ENCODE results near the gene ACO1.
"Not testable (repeated sequence)": the region's sequence is repeated elsewhere in the genome, so short reads cannot be mapped to it uniquely, and the experiment has no call there.

The ACO1 gene

DNA sequence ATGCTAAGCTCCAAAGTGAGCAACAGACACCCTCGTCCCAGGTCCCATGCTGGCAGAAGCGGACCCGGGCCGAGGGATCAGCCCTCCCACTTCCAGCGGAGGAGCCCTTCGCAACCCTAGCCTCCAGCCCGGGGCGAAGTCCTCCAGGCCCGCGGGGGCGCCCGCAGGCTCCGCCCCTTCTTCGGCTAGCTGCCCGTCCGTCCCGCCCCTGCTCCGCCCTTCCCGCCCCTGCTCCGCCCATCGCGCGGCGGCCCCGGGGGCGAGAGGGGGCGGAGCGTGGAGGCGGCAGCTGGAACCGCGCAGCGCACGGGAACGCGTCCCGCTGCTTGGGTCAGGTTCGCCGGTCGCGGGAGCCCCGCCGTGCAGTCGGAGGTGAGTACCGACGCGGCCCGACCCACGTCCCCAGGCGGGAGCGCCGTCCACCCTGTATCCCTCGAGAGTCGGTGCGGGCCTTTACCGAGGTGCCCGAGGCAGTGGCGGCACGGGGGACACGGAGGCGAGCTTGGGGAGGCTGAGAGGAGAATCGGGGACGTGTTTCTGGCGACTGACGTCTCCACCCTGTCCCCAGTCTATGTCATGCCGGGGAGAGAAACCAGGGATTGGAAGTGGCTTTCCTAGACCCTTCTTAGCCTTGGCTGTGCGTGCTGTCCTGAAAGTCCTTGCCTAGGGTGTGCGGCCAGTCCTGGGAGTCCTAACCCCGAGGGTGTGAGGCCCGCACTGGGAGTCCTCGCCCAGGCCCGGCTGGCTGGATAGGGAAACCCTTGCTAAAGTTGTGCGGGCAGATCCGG lies at the start of gene ACO1:
Gene ACO1, plus strand, starts transcription at position 280 of the 788 bp plus-strand sequence. CDS start 20,864 bp downstream, outside the sequence.
- peak; percentile 99 for DNase-seq (ENCODE audit: low spot score)

DNA sequence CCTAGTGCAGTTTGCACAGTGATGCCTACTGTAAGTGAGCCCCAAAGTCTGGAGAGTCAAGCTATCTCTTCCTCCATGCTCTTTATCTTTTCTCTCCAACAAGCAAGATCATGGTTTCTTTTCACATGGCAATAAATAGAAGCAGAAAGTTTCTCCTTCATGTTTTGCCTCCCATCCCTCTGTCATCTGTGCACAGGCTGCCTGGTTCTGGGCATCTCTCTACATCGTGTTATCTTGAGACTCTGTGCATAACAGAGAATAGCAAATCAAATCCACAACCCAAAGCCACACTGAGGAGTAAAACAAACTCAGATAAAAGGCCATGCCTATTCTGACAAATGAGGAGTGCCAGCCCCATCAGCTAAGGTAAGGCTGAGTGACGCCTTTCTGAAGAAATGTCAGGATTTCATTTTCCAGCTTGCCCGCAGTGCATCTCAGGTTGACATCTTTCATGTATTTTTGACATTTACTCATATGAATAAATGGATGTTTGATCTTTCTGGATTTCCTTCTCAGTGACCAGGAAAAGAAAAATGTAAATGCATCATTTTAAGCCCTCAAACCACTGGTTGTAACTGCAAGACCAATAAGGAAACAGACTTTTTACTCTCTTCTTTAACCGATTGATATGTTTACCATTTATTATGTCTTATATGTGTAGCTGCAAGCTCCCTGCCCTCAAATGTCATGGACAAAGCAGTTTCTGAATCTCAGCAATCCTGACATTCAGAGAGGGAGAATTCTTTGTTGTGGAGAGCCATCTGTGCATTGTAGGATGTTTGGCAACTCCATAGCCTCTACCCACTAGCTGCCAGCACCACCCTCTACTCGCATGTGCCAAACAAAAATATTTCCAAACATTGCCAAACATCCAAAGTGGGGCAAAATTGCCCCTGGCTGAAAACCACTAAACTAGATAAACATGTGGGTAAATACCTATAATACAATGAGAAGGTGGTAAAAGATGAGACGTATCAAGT lies 49.2 kb upstream of the ACO1 start:
- DNase-seq (ENCODE audit: low spot score): no peak

DNA sequence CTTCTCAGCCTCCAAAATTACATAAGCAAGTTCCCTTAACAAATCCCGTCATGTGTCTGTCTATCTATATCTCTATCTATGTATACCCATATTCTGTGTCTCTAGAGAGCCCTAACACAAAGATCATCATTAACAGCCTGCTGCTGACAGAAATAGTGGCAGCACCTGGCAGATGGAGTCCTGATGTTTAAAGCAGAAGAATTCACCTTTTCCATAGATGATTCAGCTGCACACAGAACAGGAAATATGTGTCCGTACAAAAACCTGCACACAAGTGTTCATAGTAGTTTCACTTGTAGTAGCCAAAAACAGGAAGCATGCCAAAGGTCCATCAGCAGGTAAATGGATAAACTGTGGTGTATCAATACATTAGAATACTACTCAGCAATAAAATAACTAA lies 45.0 kb upstream of the ACO1 start:
- no peak for DNase-seq (ENCODE audit: low spot score)

DNA sequence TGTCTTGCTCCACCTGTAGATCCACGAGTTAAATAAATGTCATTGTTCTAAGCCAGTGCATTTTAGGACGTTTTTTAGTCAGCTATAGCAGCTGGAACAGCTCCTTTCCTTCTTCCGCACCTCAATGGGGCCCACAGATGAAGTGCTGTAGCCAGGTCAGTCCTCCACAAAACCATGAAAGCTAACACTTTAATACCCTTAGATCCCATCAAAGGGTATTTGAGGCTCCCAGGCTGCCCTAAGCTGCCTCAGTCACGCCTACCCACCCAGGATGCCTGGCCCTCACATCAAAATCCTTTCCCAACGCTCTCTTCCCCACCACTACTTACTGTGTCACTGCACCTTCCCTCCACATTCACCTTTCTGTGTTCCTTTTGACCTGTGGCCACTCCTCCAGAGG lies 44.1 kb upstream of the ACO1 start:
- DNase-seq (ENCODE audit: low spot score): no peak

DNA sequence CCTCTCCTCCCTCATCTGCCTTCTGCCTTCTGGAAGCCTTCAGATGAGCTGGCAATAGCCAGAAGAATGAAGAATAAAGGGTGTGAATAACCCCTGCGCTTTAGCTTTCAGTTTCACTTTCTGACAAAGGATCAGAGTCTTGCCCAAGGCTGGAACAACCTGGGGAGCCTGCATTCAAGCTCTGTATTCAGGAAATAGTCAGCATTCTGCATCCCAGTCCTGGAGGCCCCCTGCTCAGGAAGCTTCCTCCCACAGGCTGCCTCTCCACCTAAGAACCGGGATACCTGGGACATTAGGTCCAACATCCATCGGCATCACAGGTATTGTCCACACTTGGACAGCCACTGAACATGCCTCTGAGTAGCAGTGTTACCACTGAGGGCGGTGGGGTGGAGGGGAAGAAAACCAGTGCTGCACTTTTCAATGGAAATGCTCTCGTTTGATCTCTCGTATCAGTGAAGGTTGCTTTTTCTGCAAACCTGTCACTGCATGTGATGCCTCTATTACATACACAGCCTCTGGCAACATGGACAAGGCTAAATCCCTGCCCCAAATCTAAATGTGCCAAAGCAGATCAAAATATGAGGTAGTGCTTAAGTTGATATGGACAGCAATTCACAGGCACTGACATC lies 39.8 kb upstream of the ACO1 start:
- peak; percentile 59 for DNase-seq (ENCODE audit: low spot score)

DNA sequence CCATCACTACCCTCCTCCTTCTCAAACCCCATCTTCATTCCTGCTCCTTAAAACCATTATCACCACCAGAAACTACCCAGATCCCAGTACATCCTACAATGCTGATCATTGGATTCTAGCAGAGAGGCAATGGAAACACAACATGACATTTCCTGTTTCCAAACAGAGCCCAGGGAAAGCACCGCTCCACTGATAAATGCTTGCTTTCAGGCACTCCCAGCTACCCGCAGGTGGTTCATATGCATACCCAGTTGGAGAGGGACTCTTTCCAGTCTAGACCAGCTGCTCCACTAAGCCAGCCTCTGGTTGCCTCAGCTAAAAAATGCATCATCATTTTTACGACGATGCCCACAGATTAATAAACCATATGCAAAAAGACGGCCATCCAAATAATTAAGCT lies 39.2 kb upstream of the ACO1 start:
- peak; percentile 48 for DNase-seq (ENCODE audit: low spot score)

DNA sequence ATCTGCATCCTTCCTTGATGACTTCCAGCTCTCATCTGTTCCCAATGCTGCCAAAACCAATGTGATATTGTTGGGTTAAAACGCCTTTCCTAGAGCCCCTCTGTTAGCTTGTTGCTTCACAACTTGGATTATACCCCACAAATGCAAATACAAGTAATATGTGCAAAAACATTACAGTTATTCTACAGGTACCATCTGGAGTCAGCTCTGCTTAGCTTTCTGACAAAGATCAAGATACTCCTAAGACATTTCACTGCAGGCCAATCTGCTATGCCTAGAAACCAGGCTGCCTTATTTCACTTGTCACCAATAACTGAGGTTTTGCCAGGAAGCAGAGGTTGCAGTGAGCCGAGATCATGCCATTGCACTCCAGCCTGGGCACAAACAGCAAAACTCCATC lies 36.9 kb upstream of the ACO1 start:
- DNase-seq (ENCODE audit: low spot score): no peak

DNA sequence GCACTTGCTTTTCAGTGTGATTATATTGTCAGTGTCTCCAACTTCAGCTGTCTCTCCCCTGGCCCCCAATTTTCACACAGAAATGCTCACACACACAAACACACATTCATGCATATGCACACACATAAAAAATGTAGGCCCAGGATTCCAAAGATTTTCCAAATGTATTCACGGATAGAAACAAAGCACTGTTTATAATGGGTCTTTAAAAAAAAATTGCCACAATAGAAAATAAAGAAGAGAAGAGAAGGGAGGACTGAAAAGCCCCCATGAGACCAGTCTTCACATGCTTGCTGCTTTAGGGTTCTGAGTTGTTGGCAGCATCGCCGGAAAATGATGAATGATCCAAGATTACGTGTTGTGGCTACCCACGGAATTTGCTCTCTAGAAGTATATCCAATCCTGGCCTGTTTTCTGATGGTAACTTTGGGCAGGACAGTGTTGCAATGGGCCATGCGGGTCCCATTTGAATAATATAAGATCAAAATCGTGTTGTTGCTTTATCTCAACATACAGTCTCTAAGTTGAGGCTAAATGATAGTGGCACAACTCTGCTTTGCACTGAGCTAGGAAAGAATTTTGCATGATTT lies 36.2 kb upstream of the ACO1 start:
- DNase-seq (ENCODE audit: low spot score): no peak

DNA sequence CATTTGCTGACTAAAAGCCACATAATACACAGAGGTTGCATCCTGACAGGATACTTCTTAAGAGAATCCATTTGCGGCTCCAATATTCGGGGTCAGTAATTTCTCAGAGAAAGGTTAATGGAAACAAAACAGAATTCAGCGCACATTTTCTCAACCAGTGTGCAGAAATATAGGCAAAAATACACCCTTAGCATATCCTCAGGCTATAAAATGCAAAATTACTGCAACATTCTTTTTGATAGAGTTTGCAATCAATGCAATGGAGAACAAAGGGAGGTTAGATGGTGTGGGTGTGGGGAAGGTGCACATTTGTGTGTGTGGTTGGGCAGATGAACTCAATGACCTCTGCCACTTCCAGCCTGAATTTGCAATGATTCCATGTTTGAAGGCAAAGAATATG lies 35.4 kb upstream of the ACO1 start:
- DNase-seq (ENCODE audit: low spot score): no peak

DNA sequence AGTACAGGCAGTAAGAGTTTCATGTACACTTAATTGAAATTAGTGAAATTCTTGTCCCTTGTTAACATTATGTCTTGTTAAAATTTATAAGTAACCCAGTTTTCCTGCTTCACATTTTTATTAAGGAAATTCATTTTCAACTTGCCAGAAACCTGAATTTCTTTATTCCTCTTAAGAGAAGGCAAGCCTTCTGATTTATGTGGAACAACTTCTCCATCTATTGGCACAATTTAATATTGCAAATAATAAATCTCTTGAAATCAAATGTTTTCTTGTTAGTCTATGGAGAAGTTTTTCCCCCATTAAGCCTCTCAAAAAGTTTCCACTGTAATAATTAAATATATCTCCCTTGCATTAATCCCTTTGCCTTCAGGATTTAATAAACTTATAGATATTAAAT lies 33.8 kb upstream of the ACO1 start:
- DNase-seq (ENCODE audit: low spot score): no peak

DNA sequence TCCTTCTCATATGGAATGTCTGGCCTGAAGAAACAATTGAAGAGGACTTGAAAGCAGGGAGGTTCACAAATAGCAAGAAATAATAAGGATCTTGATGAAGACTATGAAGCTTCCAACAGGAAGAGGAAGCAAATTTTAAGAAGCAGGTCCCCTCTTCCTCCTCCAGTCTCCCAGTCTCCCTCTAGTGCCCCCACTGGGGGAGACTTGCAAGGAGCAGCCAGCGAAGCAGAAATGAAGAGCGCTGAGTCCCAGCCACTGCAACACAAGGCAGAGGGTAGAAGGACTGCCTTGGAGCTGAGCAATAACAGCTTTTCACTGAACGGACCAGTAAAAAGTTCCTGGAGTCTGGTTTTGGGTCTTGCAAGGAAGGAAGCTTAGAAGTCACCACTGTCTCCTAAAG lies 32.6 kb upstream of the ACO1 start:
- DNase-seq (ENCODE audit: low spot score): peak; percentile 26

DNA sequence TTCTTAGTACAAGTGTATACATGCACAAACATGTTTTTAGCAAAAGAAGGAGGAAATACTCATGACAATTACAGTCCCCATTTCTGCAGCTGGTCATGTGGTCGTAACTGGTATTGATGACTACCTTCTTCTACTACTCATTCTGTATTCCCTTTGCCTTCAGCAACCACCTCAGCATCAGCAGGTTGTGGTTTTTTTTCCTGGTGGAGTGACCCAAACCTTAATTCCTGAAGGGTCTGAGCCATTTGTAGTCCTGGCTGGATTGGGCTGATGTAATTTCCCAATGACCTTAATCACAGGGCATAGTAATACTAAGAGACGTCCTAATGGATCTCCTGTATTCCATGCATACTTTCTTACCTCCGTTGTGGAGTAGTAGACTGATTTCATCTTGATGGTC lies 31.0 kb upstream of the ACO1 start:
- not testable (repeated sequence) for DNase-seq (ENCODE audit: low spot score)

DNA sequence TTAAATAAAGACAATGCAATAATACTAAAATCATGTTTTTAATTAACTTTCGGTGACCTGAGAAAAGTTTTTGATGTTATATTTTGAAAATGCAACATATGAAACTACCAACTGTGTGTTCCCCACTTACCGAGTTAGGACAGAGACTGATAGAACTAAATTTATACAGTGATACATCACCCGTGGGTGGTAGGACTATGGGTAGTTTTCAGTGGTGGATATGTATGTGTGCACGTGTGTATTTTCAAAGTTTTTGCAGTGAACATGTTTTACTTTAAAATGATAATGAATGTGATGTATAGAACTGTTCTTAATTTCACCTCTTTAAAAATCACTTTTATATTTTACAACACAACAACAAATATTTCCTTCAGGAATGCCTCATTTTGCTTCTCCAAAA lies 25.0 kb upstream of the ACO1 start:
- no peak for DNase-seq (ENCODE audit: low spot score)

DNA sequence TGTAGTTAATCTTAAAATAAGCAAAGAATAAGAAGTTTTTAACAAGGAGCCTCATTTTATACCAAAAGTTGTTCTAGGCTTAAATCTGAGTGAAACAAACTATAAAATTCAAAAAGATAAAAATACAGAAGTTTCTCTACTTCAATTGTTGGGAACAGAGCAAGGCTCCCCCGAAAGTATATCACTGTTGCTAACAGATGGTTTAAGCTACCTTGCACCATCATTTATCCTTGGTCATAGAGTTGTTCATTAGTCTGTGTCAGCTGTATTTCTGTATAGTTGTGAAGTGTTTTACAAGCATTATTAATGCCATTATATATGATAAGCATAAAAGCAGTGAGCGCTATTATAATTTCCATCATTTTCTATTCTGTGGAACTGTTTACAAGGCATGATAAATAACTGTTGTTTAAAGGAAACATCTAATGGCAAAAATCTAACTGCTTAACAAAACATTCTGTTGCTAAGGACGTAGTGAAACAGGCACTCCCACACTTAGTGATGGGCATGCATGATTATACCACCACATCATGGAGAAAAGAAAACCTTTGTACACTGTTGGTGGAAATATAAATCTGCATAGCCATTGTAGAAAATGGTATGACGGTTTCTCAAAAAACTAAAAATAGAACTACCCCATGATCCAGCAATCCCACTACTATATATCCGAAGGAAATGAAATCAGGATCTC lies 23.3 kb upstream of the ACO1 start:
- no peak for DNase-seq (ENCODE audit: low spot score)

DNA sequence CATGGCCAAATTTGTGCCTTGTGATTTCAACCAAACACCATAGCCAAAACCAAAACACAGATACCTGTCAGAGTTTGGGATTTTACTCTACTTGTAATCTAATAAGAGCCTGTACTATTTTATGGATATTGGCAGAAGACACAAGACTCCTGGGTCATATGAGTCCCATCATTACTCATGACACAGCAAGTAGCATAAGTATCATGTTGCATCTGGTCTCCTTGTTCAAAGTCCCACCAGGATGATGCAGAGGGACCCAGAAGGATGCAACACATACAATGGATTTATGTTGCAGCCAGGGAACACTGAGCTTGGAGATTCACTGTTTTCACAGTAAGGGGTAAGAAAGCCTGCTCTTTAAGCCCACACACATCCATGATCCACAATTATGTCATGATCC lies 13.2 kb upstream of the ACO1 start:
- DNase-seq (ENCODE audit: low spot score): no peak

DNA sequence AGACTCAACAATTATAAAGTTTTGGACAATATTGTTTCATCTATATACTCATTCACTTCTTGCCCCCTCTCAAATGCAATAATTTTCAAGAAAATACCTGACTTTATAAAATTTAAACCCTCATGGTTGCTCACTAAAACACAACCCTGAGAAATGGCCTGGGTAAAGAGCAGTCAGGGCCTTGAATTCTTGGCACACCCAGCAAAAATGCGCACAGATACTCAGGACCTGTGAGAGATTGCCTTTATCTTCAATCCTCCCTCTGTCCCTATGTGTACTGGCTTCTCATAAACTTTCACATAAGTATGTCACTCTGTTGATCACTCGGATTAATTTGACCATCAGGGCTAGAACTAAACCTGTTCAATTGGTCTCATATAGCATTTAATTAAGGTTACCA lies 12.8 kb upstream of the ACO1 start:
- DNase-seq (ENCODE audit: low spot score): no peak

DNA sequence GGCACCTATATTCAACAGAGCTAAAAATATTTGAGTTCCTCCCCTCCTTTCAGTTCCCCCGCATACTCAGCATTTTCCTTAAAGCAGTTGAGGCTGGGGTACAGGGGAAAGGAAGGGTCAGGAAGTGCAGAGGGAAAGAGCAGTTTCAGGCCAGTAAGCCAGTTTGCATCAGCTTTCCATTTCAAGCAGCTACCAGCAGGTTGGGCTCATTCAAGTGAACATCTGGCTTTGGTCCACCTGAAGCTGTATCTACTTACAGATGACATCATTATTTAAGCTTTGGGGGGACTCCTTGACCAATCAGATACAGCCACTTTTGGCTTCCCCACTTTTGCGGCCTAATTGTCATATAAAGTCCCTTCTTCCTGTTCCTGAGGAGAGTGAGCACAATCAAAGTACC lies 8.2 kb upstream of the ACO1 start:
- DNase-seq (ENCODE audit: low spot score): no peak

DNA sequence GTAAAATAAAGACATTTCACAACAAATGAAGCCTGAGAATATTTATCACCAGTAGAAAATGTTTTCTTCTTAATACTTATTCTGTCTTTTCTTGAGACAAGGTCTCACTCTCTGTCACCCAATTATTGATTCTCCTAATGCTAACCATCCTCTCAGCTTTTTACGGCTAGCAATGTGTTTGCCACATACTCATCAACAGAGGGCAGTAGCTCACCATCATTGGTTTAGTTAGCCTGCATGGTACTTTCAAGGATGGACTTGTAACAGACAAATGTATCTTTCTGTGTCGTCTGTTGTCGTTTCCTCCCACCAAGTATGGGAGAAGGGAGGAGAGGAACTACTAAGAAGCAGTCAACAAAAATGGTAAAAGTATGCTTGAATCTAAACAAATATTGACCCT lies 5.9 kb upstream of the ACO1 start:
- DNase-seq (ENCODE audit: low spot score): peak; percentile 58

DNA sequence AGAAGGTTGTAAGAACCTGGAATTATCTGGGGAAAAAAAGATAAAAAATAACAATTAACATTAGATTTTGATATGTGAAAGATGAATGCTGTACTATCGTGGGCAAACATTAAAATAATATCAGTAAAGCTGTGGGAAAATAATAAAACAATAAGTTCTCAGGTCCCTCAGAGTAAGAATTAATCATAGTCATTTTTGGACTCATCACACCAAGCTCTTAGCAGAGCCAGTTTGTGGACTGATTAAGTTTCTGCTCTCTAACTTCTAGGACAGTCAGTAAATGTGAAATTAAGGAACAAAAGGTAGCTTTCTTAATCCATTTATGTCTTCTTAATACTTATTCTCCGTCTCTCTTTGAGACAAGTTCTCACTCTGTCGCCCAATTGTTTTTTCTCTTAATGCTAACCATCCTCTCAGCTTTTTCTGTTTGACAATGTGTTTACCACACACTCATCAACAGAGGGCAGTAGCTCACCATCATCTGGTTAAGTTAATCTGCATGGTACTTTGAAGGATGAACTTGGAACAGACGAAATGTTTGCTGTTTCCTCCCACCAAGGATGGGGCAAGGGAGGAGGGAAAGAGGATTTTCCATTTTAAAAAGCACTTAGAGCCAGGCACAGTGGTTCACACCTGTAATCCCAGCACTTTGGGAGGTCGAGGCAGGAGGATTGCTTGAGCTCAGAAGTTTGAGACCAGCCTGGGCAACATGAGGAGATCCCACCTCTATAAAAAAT lies 5.3 kb upstream of the ACO1 start:
- peak; percentile 60 for DNase-seq (ENCODE audit: low spot score)

DNA sequence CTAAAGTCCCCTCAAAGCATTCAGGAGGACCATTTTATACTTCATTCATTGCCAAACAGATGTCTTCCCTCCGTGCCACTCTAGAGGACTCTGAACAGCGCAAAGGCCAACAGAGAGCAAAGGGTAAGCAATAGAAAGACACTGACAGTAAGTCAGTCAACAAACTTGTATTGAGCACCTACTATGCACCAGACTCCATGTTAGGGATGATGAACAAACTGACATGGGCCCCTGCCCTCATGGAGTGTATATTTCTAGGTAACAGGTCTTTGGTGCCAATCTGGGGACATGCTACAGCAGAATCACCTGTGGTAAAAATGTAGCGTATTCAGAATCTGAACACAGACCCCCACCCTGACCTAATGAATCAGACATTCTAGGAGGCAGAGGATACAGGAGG lies 3.5 kb upstream of the ACO1 start:
- DNase-seq (ENCODE audit: low spot score): no peak
